Right ventricle myocardium inferior (tissue), 1 donor: ENCODE results near the gene RUNX1. TPM values are rescaled to one million over a fixed set of nuclear protein-coding genes. Genes with fewer than 3 reads are reported as not detected.

Source experiments
- ATAC-seq: fragments of 200-7000 bp; cut with Tn5 transposase; one replicate; pipeline ENCODE4 v1.9.1; 2020; ENCODE audit warnings: mild to moderate bottlenecking, moderate library complexity
- DNase-seq: peaks from one replicate; pipeline ENCODE4 v3.0.0; 2021; ENCODE audit errors: missing footprints
- intact Hi-C: fragments of 100-400 bp; cut with DNase I; formaldehyde crosslinking; loops from one replicate; pipeline ENCODE4 v1.11.0; 2022
- total RNA-seq: library from RNA; stranded (reverse); fragmentation: NEBNext Ultra II Directional; extraction: Animal tissue kit (Norgen Biotek cat#: 25700); gene quantifications from one replicate; pipeline ENCODE4 v1.2.1, GENCODE V29; 2021
- donor health status: DM: no; HTN: yes; CAD: no; lungs with severe emphysema.

Gene RUNX1
- total RNA-seq, 1 donor from 2014 or later: 1.8 TPM

- ATAC-seq: no peak
Measured at GRCh38 chr21:34923626-34924025, 125.5 kb downstream of the RUNX1 start.

GRCh38 chr21:34923202-34923601 is 125.9 kb downstream of the RUNX1 start:
- intact Hi-C loops: no loop called here
- DNase-seq: no peak
- no peak for ATAC-seq

More at GRCh38 chr21:34923626-34924025, 125.5 kb downstream of the RUNX1 start:
- no peak for DNase-seq
- intact Hi-C loops: no loop called here

GRCh38 chr21:34922479-34922878 is 126.6 kb downstream of the RUNX1 start:
- intact Hi-C loops: no loop called here
- no peak for ATAC-seq
- no peak for DNase-seq

- ATAC-seq: no peak
- intact Hi-C loops: no loop called here
- DNase-seq: no peak
Measured at GRCh38 chr21:34921151-34921550, 128.0 kb downstream of the RUNX1 start.

DNA sequence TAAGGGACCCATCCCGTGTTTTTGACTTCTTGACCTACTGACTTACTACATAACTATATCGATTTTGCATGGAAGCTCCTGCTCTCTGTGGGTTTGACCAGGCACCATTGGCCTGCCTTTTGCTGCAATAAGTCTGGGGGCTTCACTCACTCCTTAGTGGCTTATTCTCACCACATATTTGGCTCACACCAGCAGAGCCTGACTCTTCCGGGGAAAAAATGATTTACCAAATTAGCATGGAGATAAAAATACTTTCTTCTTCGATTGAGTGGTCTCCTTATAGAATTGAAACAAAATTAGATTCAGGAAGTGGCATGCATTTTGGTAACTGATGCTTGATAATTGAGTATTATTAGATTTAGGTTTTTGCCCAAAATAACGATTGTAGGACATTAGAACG is 129.7 kb downstream of the RUNX1 start:
- intact Hi-C loops: no loop called here
- no peak for DNase-seq
- no peak for ATAC-seq

- DNase-seq (no peak), ATAC-seq (no peak)
- intact Hi-C loops: no loop called here
Measured at GRCh38 chr21:34916446-34916845, 132.7 kb downstream of the RUNX1 start.

DNA sequence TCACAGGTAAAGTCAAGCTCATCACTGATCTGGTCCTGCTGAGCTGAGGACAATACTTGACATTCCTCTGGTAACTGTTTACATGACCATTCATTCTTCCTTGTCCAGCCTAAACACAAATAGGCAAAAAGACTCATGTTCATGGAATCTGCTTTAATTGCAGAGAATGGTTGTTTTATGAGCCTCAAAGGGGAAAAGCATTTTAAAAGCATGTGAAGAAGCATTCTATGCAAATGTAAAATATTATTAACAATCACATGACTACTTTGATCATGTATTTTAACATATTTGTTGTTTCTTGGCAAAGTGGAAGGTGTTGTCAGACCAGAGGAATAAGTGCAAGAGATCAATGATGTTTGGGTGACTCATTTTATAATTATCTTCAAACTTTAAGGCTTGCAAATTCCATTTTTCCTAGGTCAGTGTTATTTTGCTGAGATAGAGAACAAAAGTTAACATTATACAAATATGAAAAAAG is 133.7 kb downstream of the RUNX1 start:
- ATAC-seq (no peak), DNase-seq (no peak)
- intact Hi-C loops: no loop called here

DNA sequence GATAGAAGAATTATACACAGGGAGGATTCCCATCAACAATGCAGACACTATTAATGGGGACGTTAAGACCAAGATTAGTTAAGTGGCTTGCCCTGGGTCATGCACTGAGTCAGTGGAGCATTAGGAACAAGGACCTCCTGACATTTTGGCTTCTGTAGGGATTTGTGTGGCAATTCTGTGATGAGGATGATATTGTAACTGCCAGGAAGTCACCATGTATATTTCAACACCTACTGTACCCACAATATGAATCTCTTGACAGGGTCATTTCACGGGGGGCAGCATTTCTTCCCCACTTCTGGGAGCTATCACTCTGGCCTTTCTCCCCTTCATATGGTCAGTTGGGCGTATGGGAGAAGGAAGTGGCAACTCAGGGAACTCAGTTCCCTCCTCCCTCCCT is 134.9 kb downstream of the RUNX1 start:
- intact Hi-C loops: no loop called here
- ATAC-seq (no peak), DNase-seq (no peak)

DNA sequence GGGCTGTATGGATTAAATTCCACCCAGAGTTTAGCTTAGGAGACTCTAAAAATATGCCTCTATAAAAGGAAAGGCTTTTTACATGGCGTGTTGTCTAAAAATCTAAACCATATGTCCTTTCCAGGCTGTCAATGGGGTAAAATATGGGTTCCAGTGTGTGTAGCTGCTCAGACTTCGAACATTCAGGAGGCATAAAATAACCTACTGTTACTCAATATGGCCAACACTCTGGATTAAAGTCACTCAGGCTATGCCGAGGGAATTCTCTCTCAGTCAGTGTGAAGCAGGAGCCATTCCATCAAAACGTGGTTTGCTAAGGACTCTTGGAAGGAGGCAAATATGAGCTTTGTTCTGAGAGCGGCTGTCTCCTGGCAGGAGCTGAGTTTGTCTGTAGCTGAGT is 135.3 kb downstream of the RUNX1 start:
- ATAC-seq (no peak), DNase-seq (no peak)
- intact Hi-C loops: no loop called here

- intact Hi-C loops: no loop called here
- no peak for ATAC-seq
- no peak for DNase-seq
Measured at GRCh38 chr21:34912022-34912945, 136.8 kb downstream of the RUNX1 start.

DNA sequence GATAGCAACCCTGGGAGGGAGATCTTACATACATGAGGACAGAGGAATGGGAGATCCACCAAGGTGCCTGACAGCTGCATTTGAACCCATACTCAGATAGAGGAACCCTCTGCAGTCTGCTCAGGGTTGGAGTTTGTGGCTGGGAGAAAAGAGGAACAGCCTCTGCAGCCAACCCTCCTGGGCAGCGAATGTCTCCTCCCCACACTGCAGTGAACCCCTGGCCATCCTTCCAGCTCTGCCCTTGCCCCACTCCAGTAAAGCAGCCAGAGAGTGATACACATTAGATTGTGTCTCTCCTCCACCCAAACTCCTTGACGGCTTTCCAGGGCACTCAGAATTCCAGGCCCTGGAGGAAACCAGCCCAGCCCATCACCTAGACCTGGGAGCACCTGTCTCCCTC is 137.7 kb downstream of the RUNX1 start:
- intact Hi-C loops: no loop called here
- ATAC-seq (peak; percentile 64), DNase-seq (no peak)

DNA sequence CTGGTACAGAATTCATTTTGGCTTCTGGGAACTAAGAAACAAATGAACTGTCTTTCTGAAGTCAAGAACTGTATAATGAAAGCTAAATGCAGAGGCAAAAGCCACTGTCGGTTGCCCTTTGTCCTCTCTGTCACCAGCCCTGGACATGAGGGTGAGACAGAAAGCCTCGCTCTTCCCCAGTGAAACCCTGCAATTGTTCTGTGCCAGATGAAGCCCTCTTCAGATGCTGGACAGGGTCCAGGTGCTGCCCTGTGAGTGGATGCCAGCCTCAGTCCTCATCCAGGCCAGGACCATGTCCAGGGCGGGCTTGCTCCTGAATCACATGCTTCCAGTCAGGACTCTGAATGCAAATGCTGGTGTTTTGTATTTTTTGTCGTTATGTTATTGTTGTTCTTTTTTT is 138.7 kb downstream of the RUNX1 start:
- DNase-seq (no peak), ATAC-seq (no peak)
- intact Hi-C loops: no loop called here

GRCh38 chr21:34909492-34910292 is 139.4 kb downstream of the RUNX1 start:
- ATAC-seq: no peak
- DNase-seq: no peak
- intact Hi-C loops: no loop called here

DNA sequence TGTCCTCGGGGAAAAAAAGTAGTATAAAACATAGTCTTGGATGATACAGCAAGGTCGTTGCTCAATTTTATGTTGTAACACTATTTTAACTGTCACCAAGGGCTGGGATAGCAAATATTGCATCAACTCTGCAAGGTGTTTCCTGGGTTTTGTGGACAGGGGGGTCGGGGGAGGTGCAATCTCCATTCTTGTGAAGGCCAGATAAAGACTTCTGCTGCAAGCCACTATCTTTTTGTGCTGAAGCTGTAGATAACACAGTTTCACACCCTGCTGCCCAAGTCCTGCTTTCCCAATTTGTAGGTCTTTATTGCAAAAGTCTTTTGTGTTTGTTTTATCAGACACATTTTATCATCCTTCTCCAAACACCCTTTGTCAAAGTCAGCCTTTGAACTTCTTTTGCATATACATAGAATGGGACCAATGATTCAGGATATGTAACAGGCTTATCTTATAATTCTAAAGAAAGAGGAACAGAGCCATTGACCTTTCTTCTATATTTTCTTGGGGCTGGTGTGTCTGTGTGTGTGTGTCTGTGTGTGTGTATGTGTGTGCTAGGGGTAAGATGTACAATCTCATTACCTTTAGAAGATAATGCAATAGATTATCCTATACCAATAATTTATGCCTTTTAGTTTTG is 140.6 kb downstream of the RUNX1 start:
- intact Hi-C loops: no loop called here
- DNase-seq (no peak), ATAC-seq (no peak)

GRCh38 chr21:34907461-34908418 is 141.4 kb downstream of the RUNX1 start:
- no peak for DNase-seq
- intact Hi-C loops: no loop called here
- ATAC-seq: no peak

GRCh38 chr21:34906401-34906800 is 142.7 kb downstream of the RUNX1 start:
- DNase-seq (no peak), ATAC-seq (no peak)
- intact Hi-C loops: no loop called here

- DNase-seq: no peak
- ATAC-seq: no peak
- intact Hi-C loops: no loop called here
Measured at GRCh38 chr21:34905218-34905537, 143.9 kb downstream of the RUNX1 start.

DNA sequence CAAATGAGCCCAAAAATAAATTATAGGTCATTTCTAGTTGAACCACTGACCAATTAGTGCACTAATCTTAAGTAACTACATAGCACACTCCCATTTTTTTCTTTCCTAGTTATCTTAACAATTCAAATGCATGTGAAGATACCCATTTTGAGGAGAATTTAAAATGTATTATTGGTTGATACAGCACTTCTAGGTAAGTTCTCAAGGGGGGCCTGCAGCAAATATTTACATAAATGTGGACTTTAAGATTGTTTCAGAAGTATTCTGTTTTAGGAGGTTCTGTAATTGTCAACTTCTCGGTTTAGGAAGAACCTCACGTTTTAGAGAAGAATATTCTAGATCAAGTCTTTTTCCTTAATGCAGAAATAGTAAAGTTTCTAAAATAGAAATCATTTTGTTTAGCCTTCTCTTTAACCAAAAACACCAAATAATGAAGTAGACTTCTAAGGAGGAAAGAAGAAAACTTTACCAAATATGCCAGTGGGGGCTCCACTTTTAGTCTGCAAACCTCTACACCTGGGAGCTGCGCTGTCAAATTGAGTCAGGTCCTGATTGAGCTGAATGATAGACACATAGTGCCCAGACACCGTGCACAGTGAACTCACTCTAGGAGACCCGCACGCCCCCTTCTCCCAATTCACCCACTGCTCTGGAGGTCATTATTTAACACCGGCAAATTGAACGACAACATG is 144.4 kb downstream of the RUNX1 start:
- ATAC-seq (no peak), DNase-seq (no peak)
- intact Hi-C loops: no loop called here
